T-helper 2 cell treated with Interferon-gamma antibody and Interleukin-4, amounts not matched to agents 5 μg/mL and 100 μg/mL, for 36 hours (primary cell): ENCODE measurements around the gene SMCR8.
"Not testable (repeated sequence)": the region's sequence is repeated elsewhere in the genome, so short reads cannot be mapped to it uniquely, and the experiment has no call there.

Experiments used
- DNase-seq: peaks from one replicate; pipeline ENCODE4 v3.0.0; 2021; ENCODE audit warnings: low spot score
- H3K27ac Mint-ChIP-seq: one replicate; pipeline ENCODE4 v1.8.0; 2021; ENCODE audit warnings: mild to moderate bottlenecking, mixed read lengths
- H3K27me3 Mint-ChIP-seq: one replicate; pipeline ENCODE4 v1.8.0; 2021; ENCODE audit warnings: low read depth, mixed read lengths
- H3K36me3 Mint-ChIP-seq: one replicate; pipeline ENCODE4 v1.8.0; 2021; ENCODE audit warnings: low read depth, mixed read lengths
- H3K4me1 Mint-ChIP-seq: one replicate; pipeline ENCODE4 v1.8.0; 2021; ENCODE audit warnings: low read depth, mixed read lengths
- H3K4me3 Mint-ChIP-seq: one replicate; pipeline ENCODE4 v1.8.0; 2022; ENCODE audit warnings: mild to moderate bottlenecking, moderate library complexity, mixed read lengths
- H3K9me3 Mint-ChIP-seq: one replicate; pipeline ENCODE4 v1.8.0; 2021; ENCODE audit warnings: mixed read lengths

Gene SMCR8

DNA sequence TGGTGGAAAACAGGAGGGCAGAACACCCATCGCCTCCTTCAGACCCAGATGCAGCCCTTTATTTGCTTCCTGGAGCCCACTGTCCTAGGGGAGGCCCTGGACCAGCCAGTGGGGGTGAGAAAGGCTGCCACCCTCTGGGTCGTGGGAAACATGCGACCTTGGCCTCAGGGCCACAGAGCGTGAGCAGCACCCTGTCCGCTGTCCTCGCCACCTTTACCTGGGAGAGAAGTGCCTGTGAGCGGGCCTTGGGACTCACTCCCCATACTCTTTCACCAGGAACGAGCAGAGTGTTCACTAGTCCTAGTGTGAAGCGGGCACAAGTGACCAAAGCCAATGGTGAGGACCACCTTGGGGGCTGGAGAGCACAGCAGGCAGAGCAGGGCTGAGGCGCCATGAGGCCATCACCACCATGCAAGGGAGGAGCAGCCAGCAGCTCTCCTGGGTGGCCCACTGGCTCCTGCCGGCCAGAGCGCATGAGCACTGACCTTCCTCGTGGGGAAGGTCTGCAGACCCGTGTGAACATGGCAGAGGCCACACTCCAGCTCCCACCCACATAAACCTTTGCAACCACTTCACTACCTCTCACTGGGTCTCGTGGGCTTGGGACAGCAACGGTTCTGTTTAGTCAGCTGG is 8.5 kb downstream of the SMCR8 start:
- H3K4me3 Mint-ChIP-seq = no peak overlapping the region
- H3K27ac Mint-ChIP-seq = no peak overlapping the region
- peaks cover 11% of the 10 kb centered on the region for H3K4me1 Mint-ChIP-seq
- no peaks in the 10 kb centered on the region for H3K9me3 Mint-ChIP-seq
- H3K36me3 Mint-ChIP-seq = peaks cover 36% of the 10 kb centered on the region
- H3K27me3 Mint-ChIP-seq = no peaks in the 10 kb centered on the region
- DNase-seq = no peak

DNA sequence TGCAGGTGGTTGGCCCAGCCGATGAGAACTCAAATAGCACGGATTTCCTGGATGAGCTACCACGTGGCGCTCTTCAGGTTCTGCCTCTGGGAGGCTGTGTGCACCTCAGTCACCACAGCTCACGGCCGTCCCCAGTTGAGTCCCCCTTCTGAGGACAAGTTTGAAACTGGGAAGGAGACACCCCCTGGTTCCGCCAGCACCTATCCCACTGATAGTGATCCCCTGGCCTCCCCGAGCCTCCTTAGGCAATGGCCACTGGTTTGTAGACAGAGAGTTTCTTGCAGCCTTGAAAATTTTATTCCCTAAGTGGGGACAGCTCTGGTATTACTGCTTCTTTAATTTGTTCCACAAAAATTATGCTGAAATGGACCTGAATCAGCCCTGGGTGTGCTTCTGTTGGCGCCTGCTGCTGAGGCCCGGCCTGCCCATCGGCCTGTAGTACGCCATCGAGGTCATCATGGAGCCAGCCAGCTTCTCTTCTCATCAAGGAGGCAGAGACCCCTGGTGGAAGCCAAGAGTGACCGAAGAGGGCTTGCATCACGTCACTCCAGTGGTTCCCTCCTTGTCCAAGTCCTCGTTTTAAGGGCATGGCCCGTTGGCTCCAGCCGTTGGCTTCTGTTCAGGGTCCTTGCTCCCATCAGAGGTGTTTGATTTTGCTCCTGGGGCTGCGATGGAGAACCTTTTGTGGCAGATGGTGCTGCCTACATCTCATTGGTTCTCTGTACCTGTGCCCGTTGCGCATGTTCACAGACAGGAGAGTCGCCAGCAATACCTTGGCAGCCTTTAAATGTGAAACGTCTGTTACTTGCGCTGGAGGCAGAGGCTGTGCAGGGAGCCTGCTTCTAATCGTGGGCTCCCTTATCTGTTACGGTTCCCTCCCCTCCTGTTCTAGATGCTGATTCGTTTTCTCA is 9.3 kb downstream of the SMCR8 start:
- H3K27me3 Mint-ChIP-seq = no peaks in the 10 kb centered on the region
- DNase-seq = no peak
- no peak overlapping the region for H3K27ac Mint-ChIP-seq
- H3K9me3 Mint-ChIP-seq = no peaks in the 10 kb centered on the region
- peaks cover 10% of the 10 kb centered on the region for H3K4me1 Mint-ChIP-seq
- H3K36me3 Mint-ChIP-seq = peaks cover 43% of the 10 kb centered on the region
- no peak overlapping the region for H3K4me3 Mint-ChIP-seq

GRCh38 chr17:18326039-18326438 is 10.9 kb downstream of the SMCR8 start:
- H3K4me1 Mint-ChIP-seq = no peaks in the 10 kb centered on the region
- H3K9me3 Mint-ChIP-seq = no peaks in the 10 kb centered on the region
- no peak overlapping the region for H3K27ac Mint-ChIP-seq
- H3K4me3 Mint-ChIP-seq = no peak overlapping the region
- no peak for DNase-seq
- peaks cover 39% of the 10 kb centered on the region for H3K36me3 Mint-ChIP-seq
- no peaks in the 10 kb centered on the region for H3K27me3 Mint-ChIP-seq

DNA sequence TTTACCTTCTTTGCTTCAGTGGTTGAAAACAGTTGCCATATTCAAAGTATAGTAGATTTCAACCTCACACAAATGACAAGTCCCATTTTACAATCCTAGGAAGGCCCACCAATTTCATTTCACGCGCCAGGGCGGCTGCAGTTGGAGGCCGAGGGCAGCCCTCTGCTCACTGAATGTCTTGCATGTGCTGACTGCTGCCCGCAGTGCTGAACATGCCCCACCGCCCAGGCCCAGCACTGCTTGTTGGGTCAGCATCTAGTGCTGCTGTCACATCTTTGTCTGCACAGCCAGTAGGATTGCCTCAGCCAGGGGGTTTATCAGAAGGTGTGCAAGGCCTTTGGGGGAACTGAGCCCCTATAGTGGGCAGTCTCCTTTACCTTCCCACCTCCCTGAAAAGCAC is 11.5 kb downstream of the SMCR8 start:
- Mint-ChIP-seq H3K4me1 (no peaks in the 10 kb centered on the region), H3K4me3 (no peak overlapping the region), H3K9me3 (no peaks in the 10 kb centered on the region), H3K27ac (peak overlapping the region; percentile 3), H3K36me3 (peaks cover 41% of the 10 kb centered on the region), H3K27me3 (no peaks in the 10 kb centered on the region)
- no peak for DNase-seq

DNA sequence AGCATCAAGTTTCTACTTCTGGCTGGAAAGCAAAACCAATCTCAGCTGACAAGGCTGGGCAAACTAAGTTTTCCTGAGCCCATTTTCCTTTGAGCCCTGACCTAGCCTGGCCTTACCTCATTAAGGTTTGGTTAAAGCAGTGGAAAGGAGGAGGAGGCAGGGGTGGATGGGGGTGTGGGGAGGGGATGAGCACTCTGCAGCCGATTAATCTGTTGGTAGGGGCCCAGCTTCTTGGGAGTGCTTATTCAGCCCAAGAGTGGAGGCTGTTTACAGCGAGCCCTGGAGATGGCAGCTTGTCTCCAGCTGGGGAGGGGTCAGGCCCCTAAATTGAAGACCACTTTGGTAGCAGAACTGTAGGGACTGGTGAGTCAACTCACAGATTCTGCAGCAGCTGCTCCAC is 12.0 kb downstream of the SMCR8 start:
- no peaks in the 10 kb centered on the region for H3K9me3 Mint-ChIP-seq
- H3K4me1 Mint-ChIP-seq = peaks cover 5% of the 10 kb centered on the region
- DNase-seq = no peak
- no peak overlapping the region for H3K4me3 Mint-ChIP-seq
- H3K27ac Mint-ChIP-seq = no peak overlapping the region
- peaks cover 45% of the 10 kb centered on the region for H3K36me3 Mint-ChIP-seq
- H3K27me3 Mint-ChIP-seq = no peaks in the 10 kb centered on the region

GRCh38 chr17:18327556-18327955 is 12.5 kb downstream of the SMCR8 start:
- peaks cover 48% of the 10 kb centered on the region for H3K36me3 Mint-ChIP-seq
- DNase-seq = no peak
- H3K4me3 Mint-ChIP-seq = no peak overlapping the region
- no peak overlapping the region for H3K27ac Mint-ChIP-seq
- H3K27me3 Mint-ChIP-seq = no peaks in the 10 kb centered on the region
- peaks cover 8% of the 10 kb centered on the region for H3K4me1 Mint-ChIP-seq
- H3K9me3 Mint-ChIP-seq = no peaks in the 10 kb centered on the region

GRCh38 chr17:18328643-18329204 is 13.6 kb downstream of the SMCR8 start:
- Mint-ChIP-seq H3K36me3 (peaks cover 51% of the 10 kb centered on the region), H3K4me1 (peaks cover 8% of the 10 kb centered on the region), H3K27ac (no peak overlapping the region), H3K9me3 (no peaks in the 10 kb centered on the region), H3K4me3 (no peak overlapping the region), H3K27me3 (no peaks in the 10 kb centered on the region)
- no peak for DNase-seq

- Mint-ChIP-seq H3K4me1 (peaks cover 8% of the 10 kb centered on the region), H3K27ac (peak overlapping the region; percentile 84), H3K36me3 (peaks cover 52% of the 10 kb centered on the region), H3K4me3 (no peak overlapping the region), H3K9me3 (no peaks in the 10 kb centered on the region), H3K27me3 (no peaks in the 10 kb centered on the region)
- DNase-seq = no peak
Measured at GRCh38 chr17:18331879-18332278, 16.8 kb downstream of the SMCR8 start.

- Mint-ChIP-seq H3K4me3 (no peak overlapping the region), H3K36me3 (peaks cover 54% of the 10 kb centered on the region), H3K4me1 (peaks cover 8% of the 10 kb centered on the region), H3K9me3 (no peaks in the 10 kb centered on the region), H3K27me3 (no peaks in the 10 kb centered on the region), H3K27ac (no peak overlapping the region)
- DNase-seq = no peak
Measured at GRCh38 chr17:18332909-18333489, 17.9 kb downstream of the SMCR8 start.

DNA sequence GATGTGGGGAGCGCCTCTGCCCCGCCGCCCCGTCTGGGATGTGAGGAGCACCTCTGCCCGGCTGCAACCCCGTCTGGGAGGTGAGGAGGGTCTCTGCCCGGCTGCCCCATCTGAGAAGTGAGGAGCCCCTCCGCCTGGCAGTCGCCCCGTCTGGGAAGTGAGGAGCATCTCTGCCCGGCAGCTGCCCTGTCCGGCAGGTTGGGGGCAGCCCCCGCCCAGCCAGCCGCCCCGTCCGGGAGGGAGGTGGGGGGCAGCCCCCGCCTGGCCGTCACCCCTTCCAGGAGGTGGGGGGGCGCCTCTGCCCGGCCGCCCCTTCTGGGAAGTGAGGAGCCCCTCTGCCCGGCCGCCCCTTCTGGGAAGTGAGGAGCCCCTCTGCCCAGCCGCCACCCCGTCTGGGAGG is 23.1 kb downstream of the SMCR8 start:
- H3K27ac Mint-ChIP-seq, H3K4me1 Mint-ChIP-seq, H3K4me3 Mint-ChIP-seq, H3K27me3 Mint-ChIP-seq, H3K9me3 Mint-ChIP-seq, DNase-seq: not testable (repeated sequence)
- peaks cover 57% of the 10 kb centered on the region for H3K36me3 Mint-ChIP-seq

DNA sequence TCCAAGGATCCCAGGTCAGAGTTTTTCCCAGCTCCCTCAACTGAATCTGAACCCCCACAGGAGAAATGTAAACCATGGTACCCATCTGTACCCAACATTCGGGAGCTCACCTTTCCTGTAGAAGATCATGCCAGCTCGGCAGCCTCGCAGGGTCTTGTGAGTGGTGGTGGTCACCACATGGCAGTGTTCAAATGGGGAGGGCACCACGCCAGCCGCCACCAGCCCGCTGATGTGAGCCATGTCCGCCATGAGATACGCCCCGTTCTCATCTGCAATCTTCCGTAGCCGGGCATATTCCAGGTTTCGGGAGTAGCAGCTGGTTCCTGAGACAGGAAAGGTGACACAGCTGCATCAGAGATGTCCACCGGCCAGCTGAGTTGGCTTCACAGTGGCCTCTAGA is 24.8 kb downstream of the SMCR8 start:
- H3K4me1 Mint-ChIP-seq = peaks cover 6% of the 10 kb centered on the region
- H3K27ac Mint-ChIP-seq = no peak overlapping the region
- H3K9me3 Mint-ChIP-seq = no peaks in the 10 kb centered on the region

DNA sequence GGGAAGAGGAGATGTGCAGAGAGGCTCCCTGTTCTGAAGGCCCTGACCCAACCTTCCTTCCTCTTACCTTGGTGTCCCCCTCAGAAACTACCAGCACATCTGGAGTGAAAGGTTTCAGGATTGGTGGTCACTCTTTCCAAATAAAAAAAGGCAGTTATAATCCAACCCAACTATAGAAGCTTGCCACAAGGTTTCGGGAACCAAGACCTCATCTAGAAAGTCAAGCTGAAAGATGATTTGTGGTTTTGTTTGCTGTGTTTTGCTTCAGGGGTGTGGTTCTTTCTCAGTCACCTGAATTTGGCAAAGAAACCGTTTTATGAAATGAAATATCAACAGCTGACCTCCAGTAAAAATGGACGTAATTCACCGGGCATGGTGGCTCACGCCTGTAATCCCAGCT is 28.9 kb downstream of the SMCR8 start:
- Mint-ChIP-seq H3K27ac (peak overlapping the region; percentile 26), H3K9me3 (no peaks in the 10 kb centered on the region), H3K4me3 (peak overlapping the region; percentile 7), H3K36me3 (peaks cover 58% of the 10 kb centered on the region), H3K4me1 (peaks cover 6% of the 10 kb centered on the region), H3K27me3 (no peaks in the 10 kb centered on the region)
- DNase-seq = no peak

More for the DNA sequence above, 24.8 kb downstream of the SMCR8 start:
- DNase-seq = no peak
- H3K27me3 Mint-ChIP-seq = no peaks in the 10 kb centered on the region
- H3K36me3 Mint-ChIP-seq = peaks cover 60% of the 10 kb centered on the region
- no peak overlapping the region for H3K4me3 Mint-ChIP-seq

DNA sequence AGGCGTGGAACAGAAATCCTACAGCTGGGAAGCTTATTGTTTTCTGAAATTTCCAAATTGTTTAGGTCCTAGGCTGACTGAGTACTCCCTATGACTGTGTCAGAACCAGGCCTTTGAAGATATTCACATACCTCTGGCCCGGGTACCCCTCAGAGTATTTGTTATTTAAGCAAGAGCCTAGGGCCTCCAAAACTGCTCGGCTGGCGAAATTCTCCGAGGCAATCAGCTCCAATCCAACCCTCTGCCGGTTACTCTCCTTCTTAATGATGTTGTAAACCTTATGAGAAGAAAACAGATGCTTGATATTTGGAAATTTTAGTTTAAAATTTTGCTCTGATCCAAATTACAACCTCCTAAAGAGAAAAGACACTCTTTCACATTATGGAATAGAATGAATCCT is 38.4 kb downstream of the SMCR8 start:
- Mint-ChIP-seq H3K36me3 (peaks cover 22% of the 10 kb centered on the region), H3K9me3 (no peaks in the 10 kb centered on the region), H3K4me1 (no peaks in the 10 kb centered on the region), H3K27me3 (no peaks in the 10 kb centered on the region), H3K4me3 (no peak overlapping the region), H3K27ac (no peak overlapping the region)
- no peak for DNase-seq

DNA sequence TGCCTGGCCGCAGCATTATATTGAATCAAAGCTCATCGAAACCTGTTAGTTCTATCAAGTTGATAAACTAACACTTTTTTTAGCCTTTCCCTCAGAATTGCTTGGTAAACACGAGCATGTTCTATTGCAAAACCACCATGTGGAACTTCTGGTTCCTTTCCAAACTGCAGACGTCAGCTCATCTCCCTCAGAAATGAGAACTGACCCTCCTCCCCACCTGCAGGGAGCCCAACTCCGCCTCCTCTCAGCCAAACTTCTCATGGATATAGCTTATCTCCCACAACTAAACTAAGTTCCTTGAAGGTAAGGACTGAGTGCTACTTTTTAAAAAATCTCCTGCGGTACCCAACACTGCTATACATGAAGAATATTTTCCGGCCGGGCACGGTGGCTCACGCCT is 41.5 kb downstream of the SMCR8 start:
- no peak overlapping the region for H3K4me3 Mint-ChIP-seq

More for the DNA sequence above, 41.5 kb downstream of the SMCR8 start:
- no peak for DNase-seq
- Mint-ChIP-seq H3K27ac (no peak overlapping the region), H3K36me3 (peaks cover 28% of the 10 kb centered on the region), H3K9me3 (no peaks in the 10 kb centered on the region), H3K27me3 (no peaks in the 10 kb centered on the region), H3K4me1 (peaks cover under 1% of the 10 kb centered on the region)
